Measurements from ENCODE around the gene MFSD2A. TPM values are rescaled to one million over a fixed set of nuclear protein-coding genes. Genes with fewer than 3 reads are reported as not detected.

MFSD2A gene
- total RNA-seq, 3 donors from 2014 or later: 3.0 to 61.5 (median 7.9) TPM

GRCh38 chr1:39915499-39916129 lies 39.3 kb upstream of the MFSD2A start:
- H3K36me3 ChIP-seq: no peaks in the 10 kb centered on the region
- no peaks in the 10 kb centered on the region for H3K4me1 ChIP-seq
- H3K4me3 ChIP-seq: no peak overlapping the region
- no peak overlapping the region for H3K27ac ChIP-seq
- no peaks in the 10 kb centered on the region for H3K9me3 ChIP-seq
- no peak for DNase-seq (ENCODE audit: low spot score in 2 of 2)
- TF ChIP-seq POLR2AphosphoS5 (IDR thresholded peaks at IDR 0.05) (no peak), POLR2A (IDR thresholded peaks at IDR 0.05) (no peak), CTCF (IDR thresholded peaks at IDR 0.05) (no peak)
- H3K27me3 ChIP-seq: peaks cover 0 to 6% of the 10 kb centered on the region in 2 donors
- intact Hi-C loops (cut with DNase I; ENCODE audit: low total_unique reads): no loop called here

GRCh38 chr1:39917825-39918224 lies 37.1 kb upstream of the MFSD2A start:
- H3K36me3 ChIP-seq: no peaks in the 10 kb centered on the region
- intact Hi-C loops (cut with DNase I; ENCODE audit: low total_unique reads): no loop called here

GRCh38 chr1:39919545-39919944 lies 35.4 kb upstream of the MFSD2A start:
- TF ChIP-seq CTCF (IDR thresholded peaks at IDR 0.05) (peak; percentile 71 to 76 (median 75)), POLR2A (IDR thresholded peaks at IDR 0.05) (no peak), POLR2AphosphoS5 (IDR thresholded peaks at IDR 0.05) (no peak)
- Histone ChIP-seq H3K4me3 (no peak overlapping the region), H3K27ac (no peak overlapping the region), H3K27me3 (no peaks in the 10 kb centered on the region), H3K36me3 (no peaks in the 10 kb centered on the region), H3K4me1 (no peaks in the 10 kb centered on the region), H3K9me3 (no peaks in the 10 kb centered on the region)
- intact Hi-C loops (cut with DNase I; ENCODE audit: low total_unique reads): no loop called here
- peak in 1 of 2 donors; percentile 32 for DNase-seq (ENCODE audit: low spot score in 2 of 2)

More at GRCh38 chr1:39917825-39918224, 37.1 kb upstream of the MFSD2A start:
- H3K9me3 ChIP-seq: no peaks in the 10 kb centered on the region
- H3K4me3 ChIP-seq: no peak overlapping the region
- no peaks in the 10 kb centered on the region for H3K4me1 ChIP-seq
- no peak overlapping the region for H3K27ac ChIP-seq
- DNase-seq (ENCODE audit: low spot score in 2 of 2): no peak
- no peak for TF ChIP-seq CTCF (IDR thresholded peaks at IDR 0.05)
- no peak for TF ChIP-seq POLR2AphosphoS5 (IDR thresholded peaks at IDR 0.05)
- no peak for TF ChIP-seq POLR2A (IDR thresholded peaks at IDR 0.05)
- no peaks in the 10 kb centered on the region for H3K27me3 ChIP-seq

GRCh38 chr1:39922251-39922688 lies 32.7 kb upstream of the MFSD2A start:
- Histone ChIP-seq H3K36me3 (no peaks in the 10 kb centered on the region), H3K4me3 (no peak overlapping the region), H3K9me3 (no peaks in the 10 kb centered on the region), H3K27ac (no peak overlapping the region), H3K27me3 (no peaks in the 10 kb centered on the region), H3K4me1 (peaks cover 0 to 3% of the 10 kb centered on the region in 2 donors)
- intact Hi-C loops (cut with DNase I; ENCODE audit: low total_unique reads): no loop called here
- TF ChIP-seq CTCF (IDR thresholded peaks at IDR 0.05): no peak
- TF ChIP-seq POLR2AphosphoS5 (IDR thresholded peaks at IDR 0.05): no peak
- TF ChIP-seq POLR2A (IDR thresholded peaks at IDR 0.05): no peak
- DNase-seq (ENCODE audit: low spot score in 2 of 2): no peak

GRCh38 chr1:39925721-39926342 lies 29.1 kb upstream of the MFSD2A start:
- no peak for TF ChIP-seq POLR2A (IDR thresholded peaks at IDR 0.05)
- no peak for TF ChIP-seq CTCF (IDR thresholded peaks at IDR 0.05)
- no peak for TF ChIP-seq POLR2AphosphoS5 (IDR thresholded peaks at IDR 0.05)
- H3K36me3 ChIP-seq: no peaks in the 10 kb centered on the region
- H3K27me3 ChIP-seq: no peaks in the 10 kb centered on the region
- DNase-seq (ENCODE audit: low spot score in 2 of 2): no peak
- no peak overlapping the region for H3K4me3 ChIP-seq
- H3K9me3 ChIP-seq: no peaks in the 10 kb centered on the region
- intact Hi-C loops (cut with DNase I; ENCODE audit: low total_unique reads): loop anchor here (5.0 kb wide), 1 partner anchor 36 kb away; no protein-coding TSS in a partner anchor
- H3K27ac ChIP-seq: peak overlapping the region in 1 of 2 donors; percentile 90
- H3K4me1 ChIP-seq: peaks cover 0 to 3% of the 10 kb centered on the region in 2 donors
